ENCODE results near the gene ZNF562.

DNA sequence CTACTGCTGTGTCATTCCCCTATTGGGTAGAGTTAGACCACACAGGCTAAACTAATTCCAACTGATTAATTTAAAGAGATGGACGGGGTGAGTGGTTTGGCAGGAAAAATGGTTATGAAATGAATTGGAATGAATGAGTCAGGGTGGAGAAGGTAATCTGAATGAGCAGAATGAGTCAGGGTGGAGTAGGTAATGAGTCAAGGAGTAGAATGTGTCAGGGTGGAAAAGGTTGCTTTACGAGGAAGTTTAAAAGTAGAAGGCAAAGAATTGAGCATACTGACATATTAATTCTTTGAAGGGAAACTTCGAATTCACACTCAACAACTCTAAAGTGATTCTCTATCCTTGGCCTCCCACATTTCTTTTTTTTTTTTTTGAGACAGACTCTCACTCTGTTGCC is 77.9 kb downstream of the ZNF562 start:
- TF ChIP-seq, protein P1, sequence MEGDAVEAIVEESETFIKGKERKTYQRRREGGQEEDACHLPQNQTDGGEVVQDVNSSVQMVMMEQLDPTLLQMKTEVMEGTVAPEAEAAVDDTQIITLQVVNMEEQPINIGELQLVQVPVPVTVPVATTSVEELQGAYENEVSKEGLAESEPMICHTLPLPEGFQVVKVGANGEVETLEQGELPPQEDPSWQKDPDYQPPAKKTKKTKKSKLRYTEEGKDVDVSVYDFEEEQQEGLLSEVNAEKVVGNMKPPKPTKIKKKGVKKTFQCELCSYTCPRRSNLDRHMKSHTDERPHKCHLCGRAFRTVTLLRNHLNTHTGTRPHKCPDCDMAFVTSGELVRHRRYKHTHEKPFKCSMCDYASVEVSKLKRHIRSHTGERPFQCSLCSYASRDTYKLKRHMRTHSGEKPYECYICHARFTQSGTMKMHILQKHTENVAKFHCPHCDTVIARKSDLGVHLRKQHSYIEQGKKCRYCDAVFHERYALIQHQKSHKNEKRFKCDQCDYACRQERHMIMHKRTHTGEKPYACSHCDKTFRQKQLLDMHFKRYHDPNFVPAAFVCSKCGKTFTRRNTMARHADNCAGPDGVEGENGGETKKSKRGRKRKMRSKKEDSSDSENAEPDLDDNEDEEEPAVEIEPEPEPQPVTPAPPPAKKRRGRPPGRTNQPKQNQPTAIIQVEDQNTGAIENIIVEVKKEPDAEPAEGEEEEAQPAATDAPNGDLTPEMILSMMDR (conservative IDR thresholded peaks at IDR 0.05; ENCODE audit: low read depth, low read length) = no peak
- TF ChIP-seq, protein P2, sequence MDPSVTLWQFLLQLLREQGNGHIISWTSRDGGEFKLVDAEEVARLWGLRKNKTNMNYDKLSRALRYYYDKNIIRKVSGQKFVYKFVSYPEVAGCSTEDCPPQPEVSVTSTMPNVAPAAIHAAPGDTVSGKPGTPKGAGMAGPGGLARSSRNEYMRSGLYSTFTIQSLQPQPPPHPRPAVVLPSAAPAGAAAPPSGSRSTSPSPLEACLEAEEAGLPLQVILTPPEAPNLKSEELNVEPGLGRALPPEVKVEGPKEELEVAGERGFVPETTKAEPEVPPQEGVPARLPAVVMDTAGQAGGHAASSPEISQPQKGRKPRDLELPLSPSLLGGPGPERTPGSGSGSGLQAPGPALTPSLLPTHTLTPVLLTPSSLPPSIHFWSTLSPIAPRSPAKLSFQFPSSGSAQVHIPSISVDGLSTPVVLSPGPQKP (IDR thresholded peaks at IDR 0.05; ENCODE audit: borderline replicate concordance, low read depth, low read length) = no peak
- TF ChIP-seq FOS (IDR thresholded peaks at IDR 0.05; ENCODE audit: low read depth, low read length) (peak; percentile 84), SMC3 (IDR thresholded peaks at IDR 0.05; ENCODE audit: low read depth, low read length) (no peak), RCOR1 (IDR thresholded peaks at IDR 0.05; ENCODE audit: insufficient replicate concordance, low read length) (no peak), MAZ (IDR thresholded peaks at IDR 0.05; ENCODE audit: borderline replicate concordance, low read depth, low read length) (no peak), POLR2A (IDR thresholded peaks at IDR 0.05; ENCODE audit: low read depth, low read length) (no peak), MXI1 (IDR thresholded peaks at IDR 0.05; ENCODE audit: borderline replicate concordance, low read depth, low read length) (no peak)
